HG03565 (cell line): ENCODE measurements around the gene SIM1.

Source experiments
- ATAC-seq: cut with Tn5 transposase; IDR thresholded peaks from one replicate; pipeline ENCODE4 v1.9.1; 2021; ENCODE audit warnings: mild to moderate bottlenecking, moderate library complexity; ENCODE audit not compliant: unreplicated experiment

SIM1 gene

DNA sequence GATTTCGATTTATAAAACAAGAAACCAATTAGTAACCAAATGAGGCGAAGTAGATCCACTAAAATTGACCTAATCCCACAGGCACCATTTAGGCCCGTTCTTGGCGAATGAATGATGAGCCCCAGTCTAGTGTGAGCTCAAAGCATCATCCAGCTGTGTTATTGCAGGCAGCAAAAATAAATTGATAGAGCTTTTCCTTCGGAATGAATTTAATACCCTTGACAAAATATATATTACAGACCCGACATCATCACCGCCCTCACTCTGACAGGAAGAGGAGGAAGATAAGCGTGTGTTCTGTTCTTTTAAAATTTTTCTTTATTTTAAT, 7.8 kb downstream of the SIM1 start:
- no peak for ATAC-seq

DNA sequence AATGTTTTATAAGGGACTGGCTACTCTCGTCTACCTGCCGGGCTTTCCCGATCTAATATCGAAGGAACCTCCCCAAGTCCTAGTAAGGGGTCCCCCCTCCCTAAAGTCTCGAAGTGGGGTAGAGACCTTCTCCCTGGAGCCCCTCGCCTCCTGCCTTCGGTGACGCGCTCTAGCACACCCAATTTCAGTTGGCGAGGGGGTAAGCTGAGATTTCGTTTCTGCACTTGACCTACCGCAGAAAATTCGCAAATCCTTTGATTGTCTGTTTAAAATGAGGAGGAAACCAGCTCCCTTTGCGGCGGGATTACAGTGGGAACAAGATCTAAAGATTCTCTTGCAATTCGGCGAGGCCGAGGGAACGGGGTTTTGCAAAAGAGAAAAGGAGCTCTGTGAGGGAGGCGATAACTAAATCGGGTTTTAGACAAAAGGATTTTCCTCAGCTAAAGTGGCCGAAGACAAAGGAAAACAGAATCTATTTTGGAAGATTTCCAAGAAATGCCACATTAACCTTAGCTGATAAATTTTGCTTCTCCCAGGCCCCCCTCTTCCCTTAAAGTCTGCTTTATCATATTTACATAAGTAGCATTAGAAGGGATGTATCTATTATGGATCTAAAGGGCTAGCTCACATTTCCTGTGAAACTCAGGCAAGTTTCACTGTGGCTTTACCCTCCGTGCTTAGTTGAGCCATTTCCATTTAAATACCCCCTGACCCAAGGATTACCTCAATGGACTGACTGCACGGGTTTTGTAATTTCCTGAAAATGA, 8.4 kb downstream of the SIM1 start:
- ATAC-seq = no peak

DNA sequence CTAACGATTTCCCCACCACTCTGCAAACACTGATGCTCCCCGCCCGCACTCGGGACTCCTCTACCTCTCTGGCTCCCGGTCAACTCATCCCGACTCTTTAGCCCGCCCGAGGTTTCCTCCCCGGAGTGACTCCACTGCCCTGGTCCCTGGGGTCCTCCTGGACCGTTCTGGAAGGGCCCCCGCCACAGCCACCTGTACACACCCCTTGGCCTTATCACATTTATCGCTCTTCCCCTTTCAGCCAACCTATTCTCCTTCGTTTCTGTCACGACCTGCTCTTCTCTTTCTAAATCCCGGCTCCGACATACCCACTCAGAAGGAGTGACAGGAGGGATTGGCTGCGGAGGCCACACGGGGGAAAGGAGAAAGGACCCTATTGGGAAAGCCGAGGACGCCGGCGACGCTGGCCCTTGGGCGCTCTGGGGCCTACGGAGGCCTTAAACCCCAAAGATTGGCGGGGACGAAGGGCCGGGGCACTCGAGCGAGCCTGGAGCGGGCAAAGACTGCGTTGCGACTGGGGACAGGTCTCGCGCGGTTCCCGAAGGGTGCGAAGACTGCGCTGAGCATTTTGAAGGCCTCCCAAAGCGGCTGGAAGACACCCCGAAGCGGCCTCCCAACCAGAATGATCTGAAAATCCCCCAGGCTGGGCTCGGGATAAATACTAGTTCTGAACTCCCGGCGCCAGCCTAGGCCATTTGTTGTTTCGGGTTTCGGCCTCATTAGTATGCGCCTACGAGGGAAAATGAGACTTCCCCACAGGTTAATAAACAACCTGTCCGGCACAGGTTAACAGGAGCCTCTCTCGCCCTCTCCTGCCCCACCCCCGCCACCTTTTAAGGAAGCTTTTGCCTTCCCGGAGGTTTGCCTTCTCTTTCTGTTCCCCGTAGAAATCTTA, 9.2 kb downstream of the SIM1 start:
- no peak for ATAC-seq

DNA sequence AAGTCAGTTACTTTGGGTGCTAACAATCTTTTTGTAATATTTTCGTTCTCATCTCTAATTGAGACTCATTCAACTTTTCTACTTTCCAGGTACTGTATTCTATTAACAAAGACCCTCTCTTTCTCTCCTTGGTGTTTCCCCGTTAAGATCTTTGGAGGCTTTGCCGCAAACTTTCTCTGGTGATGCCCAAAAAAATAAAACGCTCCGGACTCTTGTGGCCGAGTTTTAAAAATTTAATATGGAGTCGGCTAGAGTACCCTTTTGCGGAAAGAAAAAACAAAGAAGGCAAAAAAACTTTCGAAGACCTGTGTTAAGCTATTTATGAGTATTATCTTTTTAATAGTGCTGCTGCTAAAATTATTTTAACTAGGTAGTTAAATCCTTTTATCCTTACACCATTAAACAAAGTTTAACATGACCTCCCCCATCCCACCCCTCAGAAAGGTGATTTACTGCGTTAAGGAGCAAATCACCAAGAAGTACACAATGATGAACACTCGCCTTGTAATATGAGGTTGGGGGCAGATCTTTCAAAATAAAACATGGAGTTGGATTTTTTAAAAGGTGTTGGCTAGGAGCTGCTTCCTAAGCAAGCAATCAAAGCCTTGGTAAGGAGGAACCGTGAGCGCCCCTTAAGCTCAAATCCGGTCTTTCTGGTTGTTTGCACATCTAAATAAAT, 10.0 kb downstream of the SIM1 start:
- no peak for ATAC-seq

DNA sequence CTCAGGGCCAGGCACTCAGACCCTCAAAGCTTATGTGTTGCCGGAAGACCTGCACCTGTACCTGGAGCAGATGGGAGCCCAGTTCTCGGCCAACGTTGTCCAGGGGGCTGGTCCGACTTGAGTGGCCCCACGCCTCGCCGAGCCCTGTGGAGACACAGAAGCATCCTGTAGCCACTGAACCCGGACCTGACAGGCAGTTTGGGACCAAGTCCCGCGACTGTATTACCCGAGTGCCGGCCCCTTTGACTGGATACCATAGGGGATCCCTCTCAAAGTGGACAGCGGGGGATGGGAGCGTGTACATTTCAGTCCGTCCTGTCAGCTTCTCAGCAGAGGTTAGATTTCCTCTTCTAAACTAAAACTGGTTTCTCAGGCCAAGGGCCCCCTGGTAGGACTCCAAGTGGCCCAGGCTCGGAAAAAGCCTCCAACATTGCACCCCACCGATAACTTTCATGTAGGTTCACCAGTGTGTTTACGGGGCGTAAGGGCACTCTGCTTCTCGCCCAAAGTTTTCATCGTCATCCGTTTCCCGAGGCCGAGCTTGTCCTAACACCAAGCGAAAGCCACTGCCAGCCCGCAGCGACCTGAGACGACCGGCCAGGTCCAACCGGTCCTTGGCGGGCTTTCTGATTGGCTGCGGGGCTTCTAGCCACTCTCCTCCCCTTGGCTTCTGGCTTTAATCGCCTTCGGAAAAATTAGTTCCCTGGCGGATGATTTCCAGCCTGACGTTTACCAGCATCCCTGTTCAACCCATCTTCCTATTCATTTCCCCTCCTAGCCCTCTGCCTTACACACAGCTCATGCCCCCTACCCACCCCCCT, 10.8 kb downstream of the SIM1 start:
- ATAC-seq = no peak

DNA sequence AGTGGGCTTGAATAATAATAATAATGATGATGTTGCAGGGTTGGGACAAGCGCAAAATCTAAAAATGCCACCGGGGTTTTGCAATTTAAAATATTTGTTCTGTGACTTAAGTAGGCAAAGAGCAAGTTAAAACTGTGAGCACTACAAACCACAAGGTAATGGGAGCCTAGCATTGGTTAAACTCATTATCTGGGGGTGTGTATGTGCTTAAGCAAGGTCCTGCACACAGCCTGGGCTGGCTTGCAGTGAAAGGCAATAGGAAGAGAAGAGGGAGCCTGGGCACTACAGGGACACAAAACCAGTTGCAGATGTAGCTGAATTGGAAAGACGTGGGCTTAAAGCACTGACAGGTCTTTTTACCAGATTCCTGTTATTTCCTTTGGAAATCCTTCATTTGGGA, 11.7 kb downstream of the SIM1 start:
- no peak for ATAC-seq

DNA sequence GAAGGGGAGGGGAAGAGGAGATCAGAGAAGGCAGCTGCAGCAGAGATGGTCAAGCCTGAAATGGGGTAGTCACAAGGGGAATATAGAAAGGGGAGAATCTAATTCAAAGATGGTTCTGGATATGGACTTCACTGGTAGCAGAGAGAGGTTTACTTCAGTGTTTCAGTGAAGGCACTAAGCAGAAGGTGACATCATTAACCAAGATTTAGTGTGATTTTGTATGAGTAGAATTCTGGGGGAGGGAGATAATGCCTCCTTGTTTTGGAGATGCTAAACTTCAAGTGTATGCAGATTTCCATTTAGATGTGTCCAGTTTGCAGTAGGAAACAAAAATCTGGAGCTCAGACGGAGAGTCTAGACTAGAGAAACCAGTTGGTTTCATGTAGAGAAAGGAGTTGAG, 13.1 kb downstream of the SIM1 start:
- no peak for ATAC-seq

DNA sequence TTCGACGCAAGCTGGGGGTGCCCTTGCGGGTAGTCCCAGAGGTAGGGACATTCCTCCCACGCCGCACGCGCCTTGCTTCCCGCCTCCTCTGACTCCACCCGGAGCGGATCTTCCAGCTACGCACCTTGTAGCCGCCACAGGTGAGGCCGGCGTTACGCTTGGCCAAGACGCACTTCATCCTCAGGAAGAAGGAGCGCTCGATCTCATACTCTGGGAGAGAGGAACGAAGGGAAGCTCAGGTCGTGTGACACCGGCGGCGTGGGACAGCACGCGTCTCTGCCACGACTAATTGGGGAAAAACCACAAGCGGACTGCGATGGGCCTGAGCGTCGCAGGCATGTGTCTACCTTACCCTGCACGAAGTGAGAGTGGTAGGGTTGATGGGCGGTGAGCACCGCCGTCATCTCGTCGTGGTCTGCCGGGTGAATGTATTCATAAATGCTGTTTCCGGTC, 15.5 kb downstream of the SIM1 start:
- no peak for ATAC-seq

DNA sequence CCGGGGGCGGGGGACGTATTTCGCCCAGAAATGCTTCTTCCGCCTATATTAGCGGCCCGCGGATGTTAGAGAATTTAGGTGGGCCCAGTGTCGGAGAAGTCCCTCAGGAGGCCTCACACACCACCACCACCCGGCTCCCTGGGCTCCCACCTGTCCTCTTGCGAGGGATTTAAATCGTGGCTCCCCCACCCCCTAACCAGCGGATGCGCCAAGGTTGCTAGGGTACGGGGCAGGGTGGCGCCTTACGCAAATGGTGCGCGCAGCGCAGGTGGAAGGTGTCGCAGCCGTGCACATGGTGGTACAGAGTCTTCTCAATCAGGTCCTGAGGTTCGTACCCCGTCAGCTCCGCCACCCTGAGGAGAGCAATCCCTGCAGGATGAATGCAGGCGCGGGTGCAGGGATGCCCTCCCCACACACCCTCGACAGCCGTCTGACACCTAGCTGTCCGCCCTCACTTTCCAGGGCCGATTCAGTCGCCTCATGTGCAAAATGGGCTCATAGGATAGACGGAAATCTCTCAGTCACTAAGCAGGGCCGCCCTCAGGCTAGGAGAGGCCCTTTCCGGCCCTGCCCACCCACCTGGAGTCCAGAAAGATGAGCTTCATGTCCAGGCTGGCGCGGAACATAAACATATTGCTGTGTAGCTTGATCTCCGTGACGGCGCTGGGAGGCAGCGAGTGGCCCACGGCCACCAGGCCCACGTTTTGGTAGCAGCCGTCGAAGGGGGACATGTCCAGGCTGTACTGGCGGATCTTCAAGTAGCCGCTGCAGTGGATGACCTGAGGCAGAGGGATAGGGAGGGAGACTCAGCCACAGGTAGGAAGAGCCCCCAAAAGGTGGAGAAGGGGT, 16.6 kb downstream of the SIM1 start:
- ATAC-seq = no peak

DNA sequence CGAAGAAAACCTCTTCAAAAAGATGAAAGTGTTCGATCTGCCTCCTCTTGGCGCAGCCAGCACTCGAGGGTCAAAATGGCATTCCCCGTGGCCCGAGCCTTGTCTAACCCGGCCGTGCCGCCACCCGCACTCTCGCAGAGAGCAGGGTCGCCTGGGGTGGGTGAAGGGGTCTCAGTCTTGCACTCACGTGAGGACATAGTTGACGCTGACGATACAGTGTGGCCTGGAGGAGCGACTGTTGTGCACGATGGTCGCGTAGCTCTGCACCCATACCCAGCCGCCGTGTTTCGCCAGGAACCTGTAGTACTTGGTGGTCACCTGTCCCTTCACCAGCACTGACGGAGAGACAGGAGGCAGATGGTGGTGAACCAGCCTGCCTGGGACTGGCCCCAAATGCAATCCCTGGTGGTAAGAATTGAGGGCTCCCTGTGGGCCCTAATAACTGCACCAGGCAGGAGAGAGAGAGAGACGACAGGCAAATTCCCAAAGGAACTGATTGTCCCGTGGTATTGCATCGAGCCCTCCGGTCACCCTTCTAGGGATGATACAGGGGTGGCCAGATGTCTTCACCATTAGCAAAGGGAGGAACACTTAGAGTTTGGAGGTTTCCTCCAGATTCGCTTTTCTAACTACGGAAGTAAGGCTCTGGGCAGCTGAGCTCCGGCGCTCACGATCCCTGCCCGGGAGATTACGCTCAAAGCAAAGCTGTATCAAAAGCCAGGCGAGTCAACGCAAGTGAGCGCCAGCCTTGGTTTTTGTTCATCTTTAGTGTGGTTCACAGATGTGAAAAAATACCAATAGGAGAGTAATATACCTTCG, 17.4 kb downstream of the SIM1 start:
- no peak for ATAC-seq

DNA sequence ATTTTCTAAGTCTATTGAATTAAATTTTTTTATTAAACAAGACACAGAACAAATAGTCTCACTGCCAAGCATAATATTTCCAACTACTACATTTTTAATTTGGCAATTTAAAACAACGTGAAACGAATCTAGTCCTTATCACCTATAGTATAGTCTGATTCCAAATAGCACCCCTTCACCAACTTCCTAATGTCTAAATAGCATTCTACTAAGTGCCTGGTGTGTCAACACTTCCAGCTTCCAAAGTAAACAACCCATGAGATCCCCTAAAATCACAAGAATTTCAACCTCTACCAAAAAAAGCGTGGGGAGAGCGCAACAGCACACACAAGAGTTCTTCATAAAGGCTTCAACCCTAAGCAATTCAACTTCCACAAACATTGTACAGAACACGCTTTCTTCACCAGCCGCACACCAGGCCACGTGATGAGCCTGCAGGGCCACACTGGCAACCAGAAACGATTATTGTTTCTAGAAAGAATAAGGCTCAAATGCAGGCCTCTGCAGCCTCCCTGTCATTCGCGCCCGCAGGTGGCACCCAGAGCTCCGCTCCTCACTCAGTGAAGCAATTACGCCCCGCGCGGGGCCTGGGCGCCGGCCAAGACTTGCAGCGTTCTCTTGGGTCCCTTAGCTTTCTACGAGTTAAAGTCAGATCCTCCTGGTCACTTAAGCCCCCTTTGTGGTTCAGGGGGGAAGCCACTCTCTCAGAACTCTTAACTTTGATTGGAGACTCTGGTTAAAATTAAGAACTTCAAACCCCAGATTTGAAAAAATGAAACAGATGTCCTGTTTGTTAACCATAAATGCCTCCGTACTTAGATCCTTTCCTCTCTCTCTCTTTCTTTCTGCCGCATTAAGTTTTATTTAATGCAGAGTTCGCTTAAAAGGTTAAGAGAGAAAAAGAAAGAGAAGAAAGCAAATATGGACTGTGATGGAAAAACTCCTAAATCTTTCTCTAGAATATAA, 18.3 kb downstream of the SIM1 start:
- no peak for ATAC-seq

DNA sequence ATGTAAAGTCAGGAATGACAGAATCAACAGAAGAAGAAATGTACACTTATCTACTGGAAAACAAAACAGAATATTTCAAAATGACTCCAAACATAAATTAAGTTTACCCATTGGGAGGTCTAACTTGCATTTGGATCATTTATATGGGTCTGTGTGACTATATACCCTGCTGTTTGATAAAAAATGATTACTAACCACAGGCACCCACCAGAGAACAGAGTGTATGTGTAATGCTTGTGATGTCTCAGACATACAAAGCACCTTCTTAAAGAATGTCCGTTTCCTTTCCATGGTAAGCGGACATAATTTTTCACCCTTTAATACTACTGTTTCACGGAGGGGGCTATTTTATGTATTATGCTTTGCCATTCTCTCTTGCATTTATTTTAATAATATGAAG, 19.2 kb downstream of the SIM1 start:
- ATAC-seq = no peak

DNA sequence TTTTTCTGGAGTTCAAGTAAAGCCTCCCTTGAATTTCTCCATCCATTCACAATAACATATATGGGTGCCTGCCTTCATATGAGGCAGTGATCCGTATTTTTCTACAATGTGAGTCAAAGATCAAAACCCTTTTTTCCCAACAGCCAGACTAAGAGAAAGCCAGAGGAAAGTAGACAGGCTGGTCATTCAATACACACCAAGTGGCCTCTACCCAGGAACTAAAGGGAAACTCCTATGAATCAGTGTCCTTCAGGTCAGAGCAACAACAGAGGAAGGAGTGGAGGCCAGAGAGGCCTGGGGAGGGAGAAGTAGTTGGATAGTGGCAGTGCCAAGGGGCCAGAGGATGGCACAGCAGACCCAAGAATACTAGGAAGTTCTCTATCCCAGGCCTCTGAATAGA, 23.8 kb downstream of the SIM1 start:
- no peak for ATAC-seq

DNA sequence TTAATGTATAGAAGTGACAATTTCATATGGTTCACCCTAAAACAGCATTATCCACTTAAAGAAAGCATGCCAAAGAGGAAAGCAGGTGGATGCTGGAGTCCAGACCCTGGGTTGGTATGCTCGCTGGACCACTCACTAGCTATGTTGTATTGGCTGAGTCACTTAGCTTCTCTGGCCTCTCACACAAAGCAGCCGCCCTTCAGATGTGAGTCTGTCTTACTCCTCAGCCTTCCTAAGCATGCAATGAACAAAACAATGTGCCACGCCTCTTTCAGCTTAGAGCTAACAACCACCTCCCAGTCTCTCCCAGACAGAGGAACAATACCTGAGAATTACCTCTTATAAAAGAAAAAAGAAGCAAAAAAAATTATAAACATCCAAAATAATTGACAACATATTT, 29.4 kb downstream of the SIM1 start:
- no peak for ATAC-seq

DNA sequence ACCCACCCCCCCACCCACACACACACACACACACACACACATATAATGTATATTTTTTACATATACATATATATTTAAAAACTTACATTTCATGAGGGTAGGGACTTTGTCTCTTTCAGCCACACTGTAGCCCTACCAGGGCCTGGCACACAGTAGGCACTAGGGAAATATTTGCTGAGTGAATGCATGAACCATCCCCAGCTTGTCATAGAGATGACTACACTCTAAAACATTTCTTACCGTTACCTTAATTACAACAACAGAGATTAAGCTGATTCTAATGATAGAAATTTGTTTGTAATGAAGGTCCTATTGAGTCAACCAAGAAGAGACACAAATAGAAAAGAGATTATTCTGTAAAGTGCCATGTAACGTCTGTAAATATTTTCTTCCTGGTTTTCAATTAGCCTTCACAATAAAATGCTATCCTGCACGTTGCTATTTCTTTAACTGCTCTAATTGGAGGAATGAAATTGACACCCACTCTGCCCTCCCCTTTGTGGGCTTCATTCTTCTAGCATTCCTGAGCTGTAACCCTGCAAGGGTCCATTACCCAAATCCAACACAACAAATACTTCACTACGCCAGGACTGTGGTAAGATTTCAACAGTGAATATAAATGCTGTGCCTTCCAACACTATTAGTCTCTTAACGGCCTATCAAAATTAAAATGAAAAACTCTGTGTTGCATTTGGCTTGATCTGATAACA, 30.8 kb downstream of the SIM1 start:
- no peak for ATAC-seq

DNA sequence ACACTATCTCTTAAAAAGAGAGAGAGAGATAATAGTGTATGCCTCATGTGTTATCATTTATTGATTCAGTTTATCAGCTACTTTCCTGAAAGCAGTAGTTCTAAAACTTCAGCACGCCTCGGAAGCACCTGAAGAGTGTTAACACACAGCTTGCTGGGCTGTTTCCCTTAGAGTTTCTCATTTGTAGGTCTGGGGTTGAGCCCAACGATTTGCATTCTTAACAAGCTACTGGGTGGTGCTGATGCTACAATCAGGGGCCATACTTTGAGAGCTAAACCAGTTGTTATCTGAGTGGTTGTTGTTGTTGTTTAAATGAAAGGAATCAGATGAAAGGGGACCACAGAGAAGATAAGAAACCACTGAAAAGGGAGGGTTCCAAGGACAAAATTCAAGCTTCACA, 32.6 kb downstream of the SIM1 start:
- no peak for ATAC-seq

DNA sequence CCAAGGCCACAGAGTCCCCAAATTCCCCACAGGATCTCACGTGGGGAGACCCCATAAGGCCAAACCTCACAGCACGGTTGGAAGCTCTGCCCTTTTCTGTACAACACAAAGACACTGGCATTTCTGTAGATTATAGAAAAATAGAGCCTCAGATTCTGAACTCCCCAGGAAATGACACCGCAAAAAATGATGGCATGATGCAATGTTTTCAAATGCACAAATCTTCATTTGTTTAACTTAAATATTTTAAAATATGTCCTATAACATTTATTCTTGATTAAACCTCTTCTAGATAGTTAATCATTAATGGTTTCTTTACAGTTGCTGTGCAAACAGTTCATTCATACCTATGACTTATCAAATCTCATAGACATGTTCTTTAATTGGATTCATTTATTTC, 33.8 kb downstream of the SIM1 start:
- ATAC-seq = no peak
